ENCODE data around the gene MYPN. TPM values are rescaled to one million over a fixed set of nuclear protein-coding genes. Genes with fewer than 3 reads are reported as not detected.
"Not testable (repeated sequence)": the region's sequence is repeated elsewhere in the genome, so short reads cannot be mapped to it uniquely, and the experiment has no call there.

The MYPN gene
- polyA plus RNA-seq, 1 experiment: 9.7 TPM

DNA sequence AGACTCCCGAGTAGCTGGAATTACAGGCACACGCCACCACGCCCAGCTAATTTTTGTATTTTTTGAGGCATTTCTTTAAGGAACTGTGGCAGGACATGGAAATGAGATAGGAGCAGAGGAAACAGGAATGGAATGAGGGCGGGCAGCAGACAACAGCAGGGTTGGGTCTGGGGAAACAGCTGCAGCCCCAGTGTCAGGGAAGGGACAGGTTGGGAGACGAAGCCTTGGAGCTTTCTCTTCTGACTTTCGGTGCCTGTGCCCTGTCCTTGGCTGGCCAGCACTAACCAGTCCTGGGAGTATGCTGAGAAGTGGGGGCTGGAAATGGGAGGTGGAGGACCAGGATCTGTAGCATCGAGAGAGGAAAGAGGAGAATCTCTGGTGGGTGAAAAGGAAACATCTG, 75.3 kb downstream of the MYPN start:
- CTCF ChIA-PET: no interaction called here
- H3K4me3 ChIP-seq (ENCODE audit: low read depth, low read length): no peak overlapping the region
- H3K27me3 ChIP-seq (ENCODE audit: control insufficient read depth, insufficient read depth, low read length): no peaks in the 10 kb centered on the region
- H3K36me3 ChIP-seq (ENCODE audit: control insufficient read depth, insufficient read depth, low read length): no peaks in the 10 kb centered on the region
- TF ChIP-seq, protein P1, sequence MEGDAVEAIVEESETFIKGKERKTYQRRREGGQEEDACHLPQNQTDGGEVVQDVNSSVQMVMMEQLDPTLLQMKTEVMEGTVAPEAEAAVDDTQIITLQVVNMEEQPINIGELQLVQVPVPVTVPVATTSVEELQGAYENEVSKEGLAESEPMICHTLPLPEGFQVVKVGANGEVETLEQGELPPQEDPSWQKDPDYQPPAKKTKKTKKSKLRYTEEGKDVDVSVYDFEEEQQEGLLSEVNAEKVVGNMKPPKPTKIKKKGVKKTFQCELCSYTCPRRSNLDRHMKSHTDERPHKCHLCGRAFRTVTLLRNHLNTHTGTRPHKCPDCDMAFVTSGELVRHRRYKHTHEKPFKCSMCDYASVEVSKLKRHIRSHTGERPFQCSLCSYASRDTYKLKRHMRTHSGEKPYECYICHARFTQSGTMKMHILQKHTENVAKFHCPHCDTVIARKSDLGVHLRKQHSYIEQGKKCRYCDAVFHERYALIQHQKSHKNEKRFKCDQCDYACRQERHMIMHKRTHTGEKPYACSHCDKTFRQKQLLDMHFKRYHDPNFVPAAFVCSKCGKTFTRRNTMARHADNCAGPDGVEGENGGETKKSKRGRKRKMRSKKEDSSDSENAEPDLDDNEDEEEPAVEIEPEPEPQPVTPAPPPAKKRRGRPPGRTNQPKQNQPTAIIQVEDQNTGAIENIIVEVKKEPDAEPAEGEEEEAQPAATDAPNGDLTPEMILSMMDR (IDR thresholded peaks at IDR 0.05; ENCODE audit: insufficient read depth, low read depth, low read length): no peak
- POLR2A ChIA-PET: no interaction called here
- DNase-seq (ENCODE audit: low read depth): no peak

DNA sequence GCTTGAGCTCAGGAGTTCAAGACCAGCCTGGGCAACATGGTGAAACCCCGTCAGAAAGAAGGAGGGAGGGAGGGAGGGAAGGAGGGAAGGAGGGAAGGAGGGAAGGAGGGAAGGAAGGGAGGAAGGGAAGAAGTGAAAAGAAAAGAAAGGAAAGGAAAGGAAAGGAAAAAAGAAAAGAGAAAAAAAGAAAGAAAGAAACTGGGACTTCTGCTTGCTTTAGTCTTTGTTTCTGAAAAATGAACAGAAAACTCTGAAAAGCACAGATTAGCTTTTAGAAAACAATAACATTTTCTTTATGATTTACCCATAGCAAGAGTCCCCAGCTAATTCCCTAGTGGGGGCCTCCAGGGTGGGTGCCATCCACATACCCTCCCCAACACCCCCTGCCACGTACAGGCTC, 75.8 kb downstream of the MYPN start:
- H3K4me3 ChIP-seq (ENCODE audit: low read depth, low read length): no peak overlapping the region
- POLR2A ChIA-PET: no interaction called here
- no peak for DNase-seq (ENCODE audit: low read depth)
- TF ChIP-seq, protein P1 (IDR thresholded peaks at IDR 0.05; ENCODE audit: insufficient read depth, low read depth, low read length): no peak
- CTCF ChIA-PET: no interaction called here
- H3K36me3 ChIP-seq (ENCODE audit: control insufficient read depth, insufficient read depth, low read length): no peaks in the 10 kb centered on the region
- no peaks in the 10 kb centered on the region for H3K27me3 ChIP-seq (ENCODE audit: control insufficient read depth, insufficient read depth, low read length)

DNA sequence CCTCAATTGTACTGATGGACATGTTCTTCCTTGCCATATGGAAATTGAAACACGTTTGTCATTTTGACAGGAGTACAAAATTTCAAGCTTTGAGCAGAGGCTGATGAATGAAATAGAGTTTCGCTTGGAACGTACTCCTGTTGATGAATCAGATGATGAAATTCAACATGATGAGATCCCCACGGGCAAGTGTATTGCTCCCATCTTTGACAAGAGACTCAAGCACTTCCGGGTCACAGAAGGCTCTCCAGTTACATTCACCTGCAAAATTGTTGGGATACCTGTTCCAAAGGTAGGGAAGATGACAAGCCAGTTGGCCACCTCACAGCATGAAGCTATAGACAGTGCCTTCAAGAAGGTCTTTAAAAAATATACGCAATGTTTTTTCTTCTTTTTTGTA, 79.5 kb downstream of the MYPN start:
- TF ChIP-seq, protein P1 (IDR thresholded peaks at IDR 0.05; ENCODE audit: insufficient read depth, low read depth, low read length): no peak
- POLR2A ChIA-PET: no interaction called here

DNA sequence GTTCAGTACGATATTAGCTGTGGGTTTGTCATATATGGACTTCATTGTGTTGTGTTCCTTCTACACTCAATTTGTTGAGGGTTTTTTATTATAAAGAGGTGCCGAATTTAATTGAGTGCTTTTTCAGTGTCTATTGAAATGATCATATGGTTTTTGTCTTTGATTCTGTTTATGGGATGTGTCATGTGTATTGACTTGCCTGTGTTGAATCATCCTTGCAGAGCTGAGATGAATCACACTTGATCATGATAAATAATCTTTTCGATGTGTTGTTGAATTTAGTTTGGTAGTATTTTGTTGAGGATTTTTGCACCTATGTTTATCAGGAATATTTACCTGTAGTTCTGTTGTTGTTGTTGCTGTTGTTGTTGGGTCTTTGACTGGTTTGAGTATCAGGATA, 82.8 kb downstream of the MYPN start:
- no peak overlapping the region for H3K4me3 ChIP-seq (ENCODE audit: low read depth, low read length)
- ChIA-PET POLR2A (no interaction called here), CTCF (interaction anchor here (1.5 kb wide), 1 partner anchor 10 kb away, joined by 4 read pairs; no protein-coding TSS in a partner anchor)
- no peaks in the 10 kb centered on the region for H3K27me3 ChIP-seq (ENCODE audit: control insufficient read depth, insufficient read depth, low read length)
- TF ChIP-seq, protein P1 (IDR thresholded peaks at IDR 0.05; ENCODE audit: insufficient read depth, low read depth, low read length): no peak
- DNase-seq (ENCODE audit: low read depth): no peak
- H3K36me3 ChIP-seq (ENCODE audit: control insufficient read depth, insufficient read depth, low read length): peaks cover 2% of the 10 kb centered on the region; the same call in 1 of the 2 replicates

More for the DNA sequence above, 79.5 kb downstream of the MYPN start:
- Histone ChIP-seq H3K27me3 (ENCODE audit: control insufficient read depth, insufficient read depth, low read length) (no peaks in the 10 kb centered on the region), H3K4me3 (ENCODE audit: low read depth, low read length) (no peak overlapping the region), H3K36me3 (ENCODE audit: control insufficient read depth, insufficient read depth, low read length) (no peaks in the 10 kb centered on the region)
- CTCF ChIA-PET: interaction anchor here (0.9 to 1.7 kb wide), 3 partner anchors 24 to 112 kb away, joined by 3 to 6 read pairs (median 3); no protein-coding TSS in a partner anchor
- no peak for DNase-seq (ENCODE audit: low read depth)

DNA sequence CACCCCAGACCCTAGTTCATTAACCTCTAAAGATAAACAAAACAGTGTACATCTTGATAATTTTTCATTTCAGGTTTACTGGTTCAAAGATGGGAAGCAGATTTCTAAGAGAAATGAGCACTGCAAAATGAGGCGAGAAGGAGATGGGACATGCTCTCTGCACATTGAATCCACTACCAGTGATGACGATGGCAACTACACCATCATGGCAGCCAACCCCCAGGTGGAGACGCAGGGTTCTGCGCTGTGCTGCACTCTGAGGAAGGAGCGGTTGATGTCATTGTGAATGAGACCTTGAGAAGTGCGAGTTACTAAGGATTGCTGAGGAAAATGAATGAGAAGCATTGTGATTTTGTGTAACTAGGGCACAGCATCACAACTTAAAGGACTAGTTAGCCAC, 85.0 kb downstream of the MYPN start:
- H3K27me3 ChIP-seq (ENCODE audit: control insufficient read depth, insufficient read depth, low read length): no peaks in the 10 kb centered on the region
- ChIA-PET CTCF (interaction anchor here (1.3 kb wide), 1 partner anchor 11 kb away, joined by 3 read pairs; no protein-coding TSS in a partner anchor), POLR2A (no interaction called here)
- TF ChIP-seq, protein P1 (IDR thresholded peaks at IDR 0.05; ENCODE audit: insufficient read depth, low read depth, low read length): no peak
- no peak for DNase-seq (ENCODE audit: low read depth)
- H3K4me3 ChIP-seq (ENCODE audit: low read depth, low read length): no peak overlapping the region
- H3K36me3 ChIP-seq (ENCODE audit: control insufficient read depth, insufficient read depth, low read length): peaks cover 3% of the 10 kb centered on the region; the same call in 1 of the 2 replicates

DNA sequence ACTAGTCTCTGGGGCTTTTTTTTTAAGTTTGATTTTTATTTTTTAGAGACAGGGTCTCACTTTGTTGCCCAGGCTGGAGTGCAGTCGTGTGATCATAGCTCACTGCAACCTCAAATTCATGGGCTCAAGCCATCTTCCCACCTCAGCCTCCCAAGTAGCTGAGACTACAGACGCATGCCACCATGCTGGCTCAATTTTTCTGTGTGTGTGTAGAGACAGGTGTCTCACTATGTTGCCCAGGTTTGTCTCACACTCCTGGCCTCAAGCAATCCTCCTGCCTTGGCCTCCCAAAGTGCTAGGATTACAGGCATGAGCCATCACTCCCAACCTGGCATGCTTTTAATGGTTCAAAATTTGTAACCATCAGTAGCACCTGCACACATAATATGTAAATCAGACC, 86.5 kb downstream of the MYPN start:
- H3K27me3 ChIP-seq (ENCODE audit: control insufficient read depth, insufficient read depth, low read length); DNase-seq (ENCODE audit: low read depth); POLR2A ChIA-PET; H3K36me3 ChIP-seq (ENCODE audit: control insufficient read depth, insufficient read depth, low read length); H3K4me3 ChIP-seq (ENCODE audit: low read depth, low read length): not testable (repeated sequence)
- CTCF ChIA-PET: interaction anchor here (1.2 kb wide), 1 partner anchor 17 kb away, joined by 3 read pairs; no protein-coding TSS in a partner anchor
